IMR-90 (cell line): ENCODE measurements around the gene CALN1. TPM values are rescaled to one million over a fixed set of nuclear protein-coding genes. Genes with fewer than 3 reads are reported as not detected.

Experiments used
- ATAC-seq: fragments of 200-7000 bp; cut with Tn5 transposase; 2 replicates; pipeline ENCODE4 v1.9.1; 2020; ENCODE audit warnings: low read depth, mild to moderate bottlenecking, moderate library complexity
- BruUV-seq: library from RNA; stranded (reverse); fragments of 400-500 nt; replicated peaks from 2 replicates; lab custom pipeline; 2021; lab: Mats Ljungman, UMichigan
- CTCF ChIA-PET: fragments of 300-600 bp; formaldehyde crosslinking; extraction: SDS; loops from one replicate; lab custom pipeline; 2021; ENCODE audit warnings: antibody characterized with exemption; lab: Yijun Ruan, JAX
- POLR2A ChIA-PET: fragments of 300-600 bp; sonication (Branson Sonifier 250); formaldehyde crosslinking; loops from one replicate; lab custom pipeline; 2022; ENCODE audit warnings: antibody characterized with exemption; ENCODE audit not compliant: unreplicated experiment; lab: Charles Lee
- DNase-seq: peaks from one replicate; pipeline ENCODE4 v3.0.0; 2013
- H2AFZ ChIP-seq: replicated peaks from 2 replicates; pipeline ENCODE3; 2013; ENCODE audit warnings: low read length, mild to moderate bottlenecking; ENCODE audit not compliant: poor library complexity
- H2AK5ac ChIP-seq: 2 replicates; pipeline ENCODE4 v1.6.1; 2013; ENCODE audit warnings: low read depth, low read length, inconsistent platforms
- H2AK9ac ChIP-seq: replicated peaks from 2 replicates; pipeline ENCODE3; 2013; ENCODE audit warnings: mild to moderate bottlenecking, low read depth, low read length, moderate library complexity; ENCODE audit not compliant: poor library complexity
- H2BK120ac ChIP-seq: 2 replicates; pipeline ENCODE4 v1.6.1; 2013; ENCODE audit warnings: low read depth, low read length, inconsistent platforms
- H2BK15ac ChIP-seq: 3 replicates; pipeline ENCODE4 v1.6.1; 2013; ENCODE audit warnings: low read depth, low read length, inconsistent platforms
- H2BK20ac ChIP-seq: 2 replicates; pipeline ENCODE4 v1.6.1; 2013; ENCODE audit warnings: low read depth, mild to moderate bottlenecking, inconsistent platforms, low read length, moderate library complexity
- H2BK5ac ChIP-seq: 2 replicates; pipeline ENCODE4 v1.6.1; 2013; ENCODE audit warnings: mild to moderate bottlenecking, low read depth, low read length, inconsistent platforms; ENCODE audit not compliant: poor library complexity, severe bottlenecking
- H3K14ac ChIP-seq: replicated peaks from 2 replicates; pipeline ENCODE4 v1.6.1; 2013; ENCODE audit warnings: low read depth, low read length, inconsistent platforms
- H3K18ac ChIP-seq: 2 replicates; pipeline ENCODE4 v1.6.1; 2013; ENCODE audit warnings: low read depth, low read length, control low read depth
- H3K23ac ChIP-seq: 2 replicates; pipeline ENCODE4 v1.6.1; 2013; ENCODE audit warnings: low read depth, low read length, inconsistent platforms
- H3K27ac ChIP-seq: 2 replicates; pipeline ENCODE4 v1.5.1; 2013; ENCODE audit warnings: mild to moderate bottlenecking, control low read depth, low read length; ENCODE audit not compliant: insufficient read depth
- H3K27me3 ChIP-seq: 2 replicates; pipeline ENCODE4 v1.6.1; 2013; ENCODE audit warnings: low read length; ENCODE audit not compliant: control insufficient read depth, insufficient read depth
- H3K36me3 ChIP-seq: 2 replicates; pipeline ENCODE4 v1.6.1; 2013; ENCODE audit warnings: low read length, mixed read lengths; ENCODE audit not compliant: control insufficient read depth, insufficient read depth
- H3K4ac ChIP-seq: 2 replicates; pipeline ENCODE4 v1.6.1; 2013; ENCODE audit warnings: low read depth, low read length, inconsistent platforms
- H3K4me1 ChIP-seq: 2 replicates; pipeline ENCODE4 v1.6.1; 2013; ENCODE audit warnings: low read length, mixed read lengths; ENCODE audit not compliant: control insufficient read depth, insufficient read depth
- H3K4me2 ChIP-seq: 2 replicates; pipeline ENCODE4 v1.6.1; 2013; ENCODE audit warnings: low read depth, mild to moderate bottlenecking, control low read depth, low read length, moderate library complexity
- H3K4me3 ChIP-seq: 2 replicates; pipeline ENCODE4 v1.5.1; 2013; ENCODE audit warnings: low read depth, mild to moderate bottlenecking, control low read depth, low read length, moderate library complexity; ENCODE audit not compliant: insufficient read depth
- H3K56ac ChIP-seq: 2 replicates; pipeline ENCODE4 v1.6.1; 2013; ENCODE audit warnings: low read length, inconsistent platforms; ENCODE audit not compliant: insufficient read depth; ENCODE audit errors: extremely low read depth
- H3K79me1 ChIP-seq, 2 experiments: 2 replicates each; pipeline ENCODE4 v1.6.1; 2013; ENCODE audit warnings: low read length in 2 of 2, inconsistent platforms in 1 of 2, low read depth in 1 of 2
- H3K9ac ChIP-seq: 2 replicates; pipeline ENCODE4 v1.6.1; 2013; ENCODE audit warnings: low read depth, low read length, control low read depth
- H3K9me1 ChIP-seq: 2 replicates; pipeline ENCODE4 v1.6.1; 2013; ENCODE audit warnings: low read length, inconsistent platforms; ENCODE audit not compliant: insufficient read depth
- H3K9me3 ChIP-seq: 2 replicates; pipeline ENCODE4 v1.6.1; 2013; ENCODE audit warnings: low read length; ENCODE audit not compliant: control insufficient read depth, insufficient read depth
- H4K20me1 ChIP-seq: 2 replicates; pipeline ENCODE4 v1.6.1; 2013; ENCODE audit warnings: low read length, inconsistent platforms; ENCODE audit not compliant: insufficient read depth
- H4K5ac ChIP-seq: 2 replicates; pipeline ENCODE4 v1.6.1; 2013; ENCODE audit warnings: mild to moderate bottlenecking, low read depth, low read length, control low read depth
- H4K8ac ChIP-seq, 2 experiments: 2 replicates each; pipeline ENCODE4 v1.6.1; 2013; ENCODE audit warnings: low read depth in 2 of 2, low read length in 2 of 2, control low read depth in 1 of 2, inconsistent platforms in 1 of 2
- H4K91ac ChIP-seq: 2 replicates; pipeline ENCODE4 v1.6.1; 2013; ENCODE audit warnings: low read depth, low read length, inconsistent platforms; ENCODE audit not compliant: insufficient read depth
- BHLHE40 ChIP-seq: fragments of 150-350 bp; IDR thresholded peaks from 2 replicates; pipeline ENCODE4 v1.6.1; 2016; ENCODE audit warnings: mild to moderate bottlenecking, low read depth, low read length
- CEBPB ChIP-seq: IDR thresholded peaks from 2 replicates; pipeline ENCODE4 v1.6.1; 2012; ENCODE audit warnings: low read depth, low read length, improper control_type of control experiment
- CHD1 ChIP-seq: IDR thresholded peaks from 2 replicates; pipeline ENCODE4 v1.6.1; 2012; ENCODE audit warnings: low read depth, low read length, improper control_type of control experiment
- FOS ChIP-seq: fragments of 150-350 bp; IDR thresholded peaks from 2 replicates; pipeline ENCODE4 v1.6.1; 2016; ENCODE audit warnings: low read depth, low read length
- MAFK ChIP-seq: IDR thresholded peaks from 2 replicates; pipeline ENCODE4 v1.6.1; 2012; ENCODE audit warnings: low read depth, low read length, improper control_type of control experiment
- MAZ ChIP-seq: IDR thresholded peaks from 2 replicates; pipeline ENCODE4 v1.6.1; 2012; ENCODE audit warnings: low read depth, mild to moderate bottlenecking, low read length, improper control_type of control experiment, moderate library complexity, borderline replicate concordance
- MXI1 ChIP-seq: IDR thresholded peaks from 2 replicates; pipeline ENCODE4 v1.6.1; 2012; ENCODE audit warnings: low read depth, mild to moderate bottlenecking, low read length, moderate library complexity, borderline replicate concordance
- NFE2L2 ChIP-seq: fragments of 150-350 bp; IDR thresholded peaks from 2 replicates; pipeline ENCODE4 v1.6.1; 2016; ENCODE audit warnings: low read depth, mild to moderate bottlenecking, low read length
- POLR2A ChIP-seq: IDR thresholded peaks from 2 replicates; pipeline ENCODE4 v1.6.1; 2012; ENCODE audit warnings: mild to moderate bottlenecking, low read depth, low read length
- RAD21 ChIP-seq: IDR thresholded peaks from 2 replicates; pipeline ENCODE4 v1.6.1; 2012; ENCODE audit warnings: low read length, improper control_type of control experiment
- RCOR1 ChIP-seq: IDR thresholded peaks from 2 replicates; pipeline ENCODE4 v1.6.1; 2012; ENCODE audit warnings: mild to moderate bottlenecking, low read length, improper control_type of control experiment; ENCODE audit not compliant: insufficient replicate concordance
- RFX5 ChIP-seq: IDR thresholded peaks from 2 replicates; pipeline ENCODE4 v1.8.0; 2012; ENCODE audit warnings: low read depth, mild to moderate bottlenecking, low read length, moderate library complexity
- SMC3 ChIP-seq: fragments of 150-350 bp; IDR thresholded peaks from 2 replicates; pipeline ENCODE4 v1.6.1; 2016; ENCODE audit warnings: low read depth, mild to moderate bottlenecking, antibody characterized with exemption, low read length, moderate library complexity
- WGBS, 2 experiments: methylation state at CpG; one replicate each; pipeline versions ENCODE4 v1.1.5 to v1.1.7; 2013; ENCODE audit warnings: missing lambda C conversion rate in 2 of 2; ENCODE audit not compliant: insufficient read length in 1 of 2; ENCODE audit errors: extremely low coverage in 2 of 2; 5-methylcytosine and 5-hydroxymethylcytosine counted together
- dilution Hi-C: fragments of 300-500 bp; cut with HindIII; formaldehyde crosslinking; loops from one replicate; pipeline ENCODE4 v1.14.3; 2018; ENCODE audit warnings: low sequenced_read_pairs; ENCODE audit not compliant: unreplicated experiment
- in situ Hi-C: fragments of 300-500 bp; cut with MboI; formaldehyde crosslinking; loops from 3 replicates; pipeline ENCODE4 v1.14.3; 2019; ENCODE audit warnings: low sequenced_read_pairs, inconsistent platforms, mixed read lengths
- intact Hi-C: fragments of 100-400 bp; cut with micrococcal nuclease; formaldehyde crosslinking; loops from 2 replicates; pipeline ENCODE4 v1.10.0; 2022
- polyA plus RNA-seq, 3 experiments: library from polyadenylated mRNA; depleted of rRNA; stranded (reverse); fragments of >200 nt; gene quantifications; 2 replicates each; pipeline ENCODE4 v1.2.3, GENCODE V29; 2012; ENCODE audit warnings: low replicate concordance in 1 of 3
- total RNA-seq: library from RNA; depleted of rRNA; stranded (reverse); fragments of >200 nt; gene quantifications from 2 replicates; pipeline ENCODE4 v1.2.3, GENCODE V29; 2012
- TF ChIP-seq, protein P1 (sequence below): fragments of 150-350 bp; IDR thresholded peaks from 2 replicates; pipeline ENCODE4 v1.6.1; 2017; ENCODE audit warnings: mild to moderate bottlenecking, antibody characterized with exemption, low read length, low read depth
- TF ChIP-seq, protein P2 (sequence below): conservative IDR thresholded peaks from 2 replicates; pipeline ENCODE4 v1.5.1; 2012; ENCODE audit warnings: mild to moderate bottlenecking, low read depth, low read length, improper control_type of control experiment
- TF ChIP-seq, protein P3 (sequence below): fragments of 150-350 bp; IDR thresholded peaks from 2 replicates; pipeline ENCODE4 v1.6.1; 2016; ENCODE audit warnings: low read depth, mild to moderate bottlenecking, low read length, moderate library complexity, borderline replicate concordance

The CALN1 gene
- total and polyA plus RNA-seq, 2 of the 4 experiments (the other 2 are of a cell fraction): not detected

DNA sequence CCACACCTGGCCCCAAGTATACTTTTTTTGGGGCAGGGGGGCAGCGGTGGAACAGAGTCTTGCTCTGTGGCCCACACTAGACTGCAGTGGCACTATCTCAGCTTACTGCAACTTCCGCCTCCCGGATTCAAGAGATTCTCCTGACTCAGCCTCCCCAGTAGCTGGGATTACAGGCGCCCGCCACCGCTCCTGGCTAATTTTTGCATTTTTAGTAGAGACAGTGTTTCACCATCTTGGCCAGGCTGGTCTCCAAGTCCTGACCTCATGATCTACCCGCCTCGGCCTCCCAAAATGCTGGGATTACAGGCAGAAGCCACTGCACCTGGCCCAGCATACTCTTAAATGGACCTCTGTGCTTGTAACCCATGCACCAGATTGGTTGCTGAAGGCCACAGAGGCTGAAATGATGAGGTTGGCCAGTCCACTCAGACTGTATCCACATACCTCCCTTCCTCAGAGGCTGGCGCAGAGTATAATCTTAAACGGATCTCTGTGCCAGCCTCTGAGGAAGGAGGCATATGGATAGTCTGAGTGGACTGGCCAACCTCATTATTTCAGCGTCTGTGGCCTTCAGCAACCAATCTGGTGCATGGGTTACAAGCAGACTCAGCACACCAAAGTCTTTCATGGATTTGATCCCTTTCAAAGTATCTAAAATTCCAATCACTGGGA, 3.0 kb downstream of the CALN1 start:
- no peak overlapping the region for H3K23ac ChIP-seq

More for the DNA sequence above, 3.0 kb downstream of the CALN1 start:
- no peak overlapping the region for H2AK5ac ChIP-seq
- no TSS peak for BruUV-seq
- no peak overlapping the region for H3K18ac ChIP-seq
- no peak overlapping the region for H4K8ac ChIP-seq
- H3K79me1 ChIP-seq: no peaks in the 10 kb centered on the region
- no peaks in the 10 kb centered on the region for H4K20me1 ChIP-seq
- no peaks in the 10 kb centered on the region for H3K9me1 ChIP-seq
- no peak overlapping the region for H3K4ac ChIP-seq
- TF ChIP-seq, protein P1, sequence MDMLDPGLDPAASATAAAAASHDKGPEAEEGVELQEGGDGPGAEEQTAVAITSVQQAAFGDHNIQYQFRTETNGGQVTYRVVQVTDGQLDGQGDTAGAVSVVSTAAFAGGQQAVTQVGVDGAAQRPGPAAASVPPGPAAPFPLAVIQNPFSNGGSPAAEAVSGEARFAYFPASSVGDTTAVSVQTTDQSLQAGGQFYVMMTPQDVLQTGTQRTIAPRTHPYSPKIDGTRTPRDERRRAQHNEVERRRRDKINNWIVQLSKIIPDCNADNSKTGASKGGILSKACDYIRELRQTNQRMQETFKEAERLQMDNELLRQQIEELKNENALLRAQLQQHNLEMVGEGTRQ: no peak
- no peak for TF ChIP-seq MAFK
- TF ChIP-seq SMC3: no peak
- TF ChIP-seq, protein P2, sequence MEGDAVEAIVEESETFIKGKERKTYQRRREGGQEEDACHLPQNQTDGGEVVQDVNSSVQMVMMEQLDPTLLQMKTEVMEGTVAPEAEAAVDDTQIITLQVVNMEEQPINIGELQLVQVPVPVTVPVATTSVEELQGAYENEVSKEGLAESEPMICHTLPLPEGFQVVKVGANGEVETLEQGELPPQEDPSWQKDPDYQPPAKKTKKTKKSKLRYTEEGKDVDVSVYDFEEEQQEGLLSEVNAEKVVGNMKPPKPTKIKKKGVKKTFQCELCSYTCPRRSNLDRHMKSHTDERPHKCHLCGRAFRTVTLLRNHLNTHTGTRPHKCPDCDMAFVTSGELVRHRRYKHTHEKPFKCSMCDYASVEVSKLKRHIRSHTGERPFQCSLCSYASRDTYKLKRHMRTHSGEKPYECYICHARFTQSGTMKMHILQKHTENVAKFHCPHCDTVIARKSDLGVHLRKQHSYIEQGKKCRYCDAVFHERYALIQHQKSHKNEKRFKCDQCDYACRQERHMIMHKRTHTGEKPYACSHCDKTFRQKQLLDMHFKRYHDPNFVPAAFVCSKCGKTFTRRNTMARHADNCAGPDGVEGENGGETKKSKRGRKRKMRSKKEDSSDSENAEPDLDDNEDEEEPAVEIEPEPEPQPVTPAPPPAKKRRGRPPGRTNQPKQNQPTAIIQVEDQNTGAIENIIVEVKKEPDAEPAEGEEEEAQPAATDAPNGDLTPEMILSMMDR: no peak
- TF ChIP-seq, protein P3, sequence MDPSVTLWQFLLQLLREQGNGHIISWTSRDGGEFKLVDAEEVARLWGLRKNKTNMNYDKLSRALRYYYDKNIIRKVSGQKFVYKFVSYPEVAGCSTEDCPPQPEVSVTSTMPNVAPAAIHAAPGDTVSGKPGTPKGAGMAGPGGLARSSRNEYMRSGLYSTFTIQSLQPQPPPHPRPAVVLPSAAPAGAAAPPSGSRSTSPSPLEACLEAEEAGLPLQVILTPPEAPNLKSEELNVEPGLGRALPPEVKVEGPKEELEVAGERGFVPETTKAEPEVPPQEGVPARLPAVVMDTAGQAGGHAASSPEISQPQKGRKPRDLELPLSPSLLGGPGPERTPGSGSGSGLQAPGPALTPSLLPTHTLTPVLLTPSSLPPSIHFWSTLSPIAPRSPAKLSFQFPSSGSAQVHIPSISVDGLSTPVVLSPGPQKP: no peak
- TF ChIP-seq RAD21: no peak
- no peak for TF ChIP-seq RFX5
- TF ChIP-seq CEBPB: no peak
- TF ChIP-seq POLR2A: no peak
- TF ChIP-seq RCOR1: no peak
- no peak for TF ChIP-seq MAZ
- TF ChIP-seq MXI1: no peak
- TF ChIP-seq NFE2L2: no peak
- no peak for TF ChIP-seq CHD1
- TF ChIP-seq FOS: no peak
- no peak for TF ChIP-seq BHLHE40
- no peak overlapping the region for H2BK15ac ChIP-seq
- H3K36me3 ChIP-seq: no peaks in the 10 kb centered on the region
- no peak for DNase-seq
- 95% methylated on average over 3 of the region's 11 CpGs; no CpG with 5 or more reads in 1 of the 2 experiments for WGBS, 2 experiments
- H3K9me3 ChIP-seq: peaks cover 14% of the 10 kb centered on the region; the same call in 1 of the 2 replicates
- no peak overlapping the region for H3K4me3 ChIP-seq
- intact Hi-C loops (no loop called here), dilution Hi-C loops (no loop called here), in situ Hi-C loops (no loop called here)
- no peak overlapping the region for H3K9ac ChIP-seq
- H3K27ac ChIP-seq: no peak overlapping the region
- H2BK120ac ChIP-seq: no peak overlapping the region
- no peak overlapping the region for H4K5ac ChIP-seq
- H3K4me2 ChIP-seq: no peak overlapping the region
- no peak for ATAC-seq
- no peak overlapping the region for H3K14ac ChIP-seq
- POLR2A ChIA-PET: no interaction called here
- no peak overlapping the region for H2BK5ac ChIP-seq
- no peak overlapping the region for H4K91ac ChIP-seq
- H2BK20ac ChIP-seq: no peak overlapping the region
- H2AK9ac ChIP-seq: no peak overlapping the region
- no peaks in the 10 kb centered on the region for H3K27me3 ChIP-seq
- CTCF ChIA-PET: no interaction called here
- no peaks in the 10 kb centered on the region for H3K4me1 ChIP-seq
- no peak overlapping the region for H2AFZ ChIP-seq
- no peak overlapping the region for H3K56ac ChIP-seq
